Astrocyte (in vitro differentiated cells and primary cell): ENCODE results near the gene NMRK1.

ENCODE experiments used
- EZH2 ChIP-seq: IDR thresholded peaks from 2 replicates; pipeline ENCODE4 v1.6.1; 2012; ENCODE audit warnings: mild to moderate bottlenecking, low read length, inconsistent platforms; ENCODE audit not compliant: insufficient read depth
- TF ChIP-seq, protein P1 (sequence below): IDR thresholded peaks from 2 replicates; pipeline ENCODE4 v1.5.1; 2011; ENCODE audit warnings: low read depth, mild to moderate bottlenecking, inconsistent platforms, low read length, moderate library complexity; ENCODE audit not compliant: insufficient read depth

DNA sequence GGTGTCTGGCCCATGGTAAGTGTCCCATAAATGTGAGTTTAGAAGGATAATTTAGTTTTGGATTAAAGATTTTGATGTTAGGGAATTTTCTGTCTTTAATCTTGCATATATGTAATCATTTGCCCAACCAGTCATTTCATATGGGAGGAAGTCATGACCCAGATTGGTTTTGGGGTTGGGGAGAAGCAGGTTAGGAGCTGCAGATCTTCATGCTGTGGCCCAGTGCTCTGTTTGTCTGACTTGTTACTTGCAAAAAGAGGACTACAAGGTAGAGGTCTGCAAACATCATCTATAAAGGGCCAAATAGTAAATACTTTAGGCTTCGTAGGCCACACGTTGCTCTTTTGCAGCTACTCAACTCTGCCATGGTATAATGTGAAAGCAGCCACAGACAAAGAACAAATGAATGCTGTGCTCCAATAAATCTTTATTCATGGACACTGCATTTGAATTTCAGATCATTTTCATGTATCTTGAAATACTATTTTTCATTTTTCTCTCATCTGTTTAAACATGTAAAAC is 17.1 kb upstream of the NMRK1 start:
- TF ChIP-seq, protein P1, sequence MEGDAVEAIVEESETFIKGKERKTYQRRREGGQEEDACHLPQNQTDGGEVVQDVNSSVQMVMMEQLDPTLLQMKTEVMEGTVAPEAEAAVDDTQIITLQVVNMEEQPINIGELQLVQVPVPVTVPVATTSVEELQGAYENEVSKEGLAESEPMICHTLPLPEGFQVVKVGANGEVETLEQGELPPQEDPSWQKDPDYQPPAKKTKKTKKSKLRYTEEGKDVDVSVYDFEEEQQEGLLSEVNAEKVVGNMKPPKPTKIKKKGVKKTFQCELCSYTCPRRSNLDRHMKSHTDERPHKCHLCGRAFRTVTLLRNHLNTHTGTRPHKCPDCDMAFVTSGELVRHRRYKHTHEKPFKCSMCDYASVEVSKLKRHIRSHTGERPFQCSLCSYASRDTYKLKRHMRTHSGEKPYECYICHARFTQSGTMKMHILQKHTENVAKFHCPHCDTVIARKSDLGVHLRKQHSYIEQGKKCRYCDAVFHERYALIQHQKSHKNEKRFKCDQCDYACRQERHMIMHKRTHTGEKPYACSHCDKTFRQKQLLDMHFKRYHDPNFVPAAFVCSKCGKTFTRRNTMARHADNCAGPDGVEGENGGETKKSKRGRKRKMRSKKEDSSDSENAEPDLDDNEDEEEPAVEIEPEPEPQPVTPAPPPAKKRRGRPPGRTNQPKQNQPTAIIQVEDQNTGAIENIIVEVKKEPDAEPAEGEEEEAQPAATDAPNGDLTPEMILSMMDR: no peak
- TF ChIP-seq EZH2: no peak
